HEK293 (cell line): Measurements from ENCODE around the gene DCC.

Source experiments
- CTCF ChIA-PET: fragments of 350-600 bp; formaldehyde crosslinking; extraction: SDS; loops from one replicate; lab custom pipeline; 2021; ENCODE audit warnings: antibody characterized with exemption; lab: Yijun Ruan, JAX
- POLR2A ChIA-PET: fragments of 300-600 bp; formaldehyde crosslinking; extraction: SDS; loops from one replicate; lab custom pipeline; 2020; ENCODE audit warnings: antibody characterized with exemption, inconsistent platforms; lab: Yijun Ruan, JAX
- H3K27ac ChIP-seq: fragments of 200-500 bp; sonication (Bioruptor generic); 2 replicates; pipeline ENCODE4 v1.5.1; 2014; ENCODE audit warnings: low read depth, low read length, control low read depth, inconsistent platforms; ENCODE audit errors: extremely low read depth
- H3K36me3 ChIP-seq, 2 experiments: fragments of 200-500 bp in 1 of 2; sonication (Bioruptor generic) in 1 of 2; 1 replicate in 1 of 2; 2 replicates in 1 of 2; pipeline ENCODE4 v1.5.1; 2014 to 2017; ENCODE audit warnings: inconsistent platforms in 2 of 2, low read length in 2 of 2; ENCODE audit not compliant: control insufficient read depth in 2 of 2, insufficient read depth in 1 of 2
- H3K4me1 ChIP-seq: fragments of 200-500 bp; sonication (Bioruptor generic); 2 replicates; pipeline ENCODE4 v1.5.1; 2014; ENCODE audit warnings: mild to moderate bottlenecking, low read length, inconsistent platforms; ENCODE audit not compliant: control insufficient read depth, insufficient read depth
- H3K4me3 ChIP-seq: 2 replicates; pipeline ENCODE4 v1.5.1; 2011; ENCODE audit warnings: low read depth, mild to moderate bottlenecking, control low read depth, low read length, moderate library complexity
- H3K9me3 ChIP-seq: fragments of 200-500 bp; sonication (Bioruptor generic); 2 replicates; pipeline ENCODE4 v1.5.1; 2014; ENCODE audit warnings: low read depth, low read length, inconsistent platforms; ENCODE audit not compliant: control insufficient read depth, insufficient read depth
- AEBP2 ChIP-seq: fragments of 450-650 bp; formaldehyde crosslinking; IDR thresholded peaks from 2 replicates; pipeline ENCODE4 v1.5.1; 2016; ENCODE audit warnings: missing biosample characterization, missing genetic modification characterization, borderline replicate concordance
- INSM2 ChIP-seq: fragments of 450-650 bp; formaldehyde crosslinking; IDR thresholded peaks from 2 replicates; pipeline ENCODE4 v1.5.1; 2016; ENCODE audit warnings: missing biosample characterization, missing genetic modification characterization
- KLF1 ChIP-seq: fragments of 450-650 bp; formaldehyde crosslinking; IDR thresholded peaks from 2 replicates; pipeline ENCODE4 v1.5.1; 2016; ENCODE audit warnings: missing biosample characterization, missing genetic modification characterization
- MZF1 ChIP-seq: fragments of 450-650 bp; formaldehyde crosslinking; IDR thresholded peaks from 2 replicates; pipeline ENCODE4 v1.5.1; 2017; ENCODE audit warnings: missing biosample characterization, missing genetic modification characterization, borderline replicate concordance
- OVOL3 ChIP-seq: fragments of 450-650 bp; formaldehyde crosslinking; IDR thresholded peaks from 2 replicates; pipeline ENCODE4 v1.5.1; 2016; ENCODE audit warnings: missing biosample characterization, missing genetic modification characterization
- SP7 ChIP-seq: fragments of 450-650 bp; formaldehyde crosslinking; IDR thresholded peaks from 2 replicates; pipeline ENCODE4 v1.5.1; 2016; ENCODE audit warnings: missing biosample characterization, missing genetic modification characterization
- YY2 ChIP-seq: fragments of 450-650 bp; formaldehyde crosslinking; IDR thresholded peaks from 2 replicates; pipeline ENCODE4 v1.5.1; 2016; ENCODE audit warnings: missing biosample characterization, missing genetic modification characterization
- ZBTB26 ChIP-seq: fragments of 450-650 bp; formaldehyde crosslinking; optimal IDR thresholded peaks from 2 replicates; pipeline ENCODE3; 2016; ENCODE audit warnings: missing biosample characterization, mild to moderate bottlenecking, missing genetic modification characterization
- ZFP69B ChIP-seq: fragments of 450-650 bp; formaldehyde crosslinking; IDR thresholded peaks from 2 replicates; pipeline ENCODE4 v1.5.1; 2016; ENCODE audit warnings: missing biosample characterization, missing genetic modification characterization
- ZNF157 ChIP-seq: fragments of 450-650 bp; formaldehyde crosslinking; IDR thresholded peaks from 2 replicates; pipeline ENCODE4 v1.5.1; 2016; ENCODE audit warnings: missing biosample characterization, missing genetic modification characterization
- ZNF16 ChIP-seq: fragments of 450-650 bp; formaldehyde crosslinking; IDR thresholded peaks from 2 replicates; pipeline ENCODE4 v1.5.1; 2016; ENCODE audit warnings: low read depth, missing biosample characterization, missing genetic modification characterization
- ZNF2 ChIP-seq: fragments of 450-650 bp; formaldehyde crosslinking; IDR thresholded peaks from 2 replicates; pipeline ENCODE4 v1.5.1; 2016; ENCODE audit warnings: missing biosample characterization, missing genetic modification characterization
- ZNF202 ChIP-seq: fragments of 450-650 bp; formaldehyde crosslinking; IDR thresholded peaks from 2 replicates; pipeline ENCODE4 v1.5.1; 2016; ENCODE audit warnings: missing biosample characterization, missing genetic modification characterization, borderline replicate concordance
- ZNF214 ChIP-seq: fragments of 450-650 bp; formaldehyde crosslinking; IDR thresholded peaks from 2 replicates; pipeline ENCODE4 v1.5.1; 2017; ENCODE audit warnings: missing biosample characterization, mild to moderate bottlenecking, missing genetic modification characterization, borderline replicate concordance
- ZNF274 ChIP-seq, 2 experiments: fragments of 200-500 bp in 1 of 2; fragments of 450-650 bp in 1 of 2; sonication (Bioruptor generic) in 1 of 2; formaldehyde crosslinking in 1 of 2; IDR thresholded peaks; 2 replicates each; pipeline versions ENCODE4 v1.5.1 to v1.6.1; 2014 to 2016; ENCODE audit warnings: borderline replicate concordance in 1 of 2, inconsistent platforms in 1 of 2, low read length in 1 of 2, missing biosample characterization in 1 of 2, missing genetic modification characterization in 1 of 2
- ZNF341 ChIP-seq: fragments of 450-650 bp; formaldehyde crosslinking; IDR thresholded peaks from 2 replicates; pipeline ENCODE4; 2016; ENCODE audit warnings: low read depth, missing biosample characterization, missing genetic modification characterization
- ZNF354C ChIP-seq: fragments of 450-650 bp; formaldehyde crosslinking; IDR thresholded peaks from 2 replicates; pipeline ENCODE4 v1.5.1; 2016; ENCODE audit warnings: missing biosample characterization, missing genetic modification characterization, low read depth, borderline replicate concordance
- ZNF473 ChIP-seq: fragments of 450-650 bp; formaldehyde crosslinking; IDR thresholded peaks from 2 replicates; pipeline ENCODE4 v1.5.1; 2017; ENCODE audit warnings: missing biosample characterization, missing genetic modification characterization
- ZNF629 ChIP-seq: fragments of 450-650 bp; formaldehyde crosslinking; IDR thresholded peaks from 2 replicates; pipeline ENCODE4 v1.5.1; 2017; ENCODE audit warnings: missing biosample characterization, missing genetic modification characterization
- ZNF654 ChIP-seq: fragments of 450-650 bp; formaldehyde crosslinking; IDR thresholded peaks from 2 replicates; pipeline ENCODE4 v1.5.1; 2016; ENCODE audit warnings: low read depth, missing biosample characterization, missing genetic modification characterization
- ZNF664 ChIP-seq: fragments of 450-650 bp; formaldehyde crosslinking; IDR thresholded peaks from 2 replicates; pipeline ENCODE4 v1.5.1; 2016; ENCODE audit warnings: missing biosample characterization, missing genetic modification characterization
- ZNF670 ChIP-seq: fragments of 450-650 bp; formaldehyde crosslinking; IDR thresholded peaks from 2 replicates; pipeline ENCODE4 v1.5.1; 2016; ENCODE audit warnings: missing biosample characterization, missing genetic modification characterization, low read depth
- ZNF707 ChIP-seq: fragments of 450-650 bp; formaldehyde crosslinking; IDR thresholded peaks from 2 replicates; pipeline ENCODE4 v1.5.1; 2016; ENCODE audit warnings: missing biosample characterization, missing genetic modification characterization
- ZNF792 ChIP-seq: fragments of 450-650 bp; formaldehyde crosslinking; IDR thresholded peaks from 2 replicates; pipeline ENCODE4 v1.5.1; 2016; ENCODE audit warnings: missing biosample characterization, missing genetic modification characterization
- ZNF837 ChIP-seq: fragments of 450-650 bp; formaldehyde crosslinking; IDR thresholded peaks from 2 replicates; pipeline ENCODE4 v1.5.1; 2016; ENCODE audit warnings: missing biosample characterization, missing genetic modification characterization
- ZSCAN23 ChIP-seq: fragments of 450-650 bp; formaldehyde crosslinking; IDR thresholded peaks from 2 replicates; pipeline ENCODE4 v1.5.1; 2016; ENCODE audit warnings: missing biosample characterization, missing genetic modification characterization

The DCC gene

GRCh38 chr18:52945552-52945951 lies 605.6 kb downstream of the DCC start (continued):
- TF ChIP-seq ZNF157 (tag by site-specific recombination): no peak
- TF ChIP-seq ZNF654 (tag by site-specific recombination): no peak
- no peak for TF ChIP-seq ZSCAN23 (tag by site-specific recombination)
- no peak for TF ChIP-seq ZNF707 (tag by site-specific recombination)
- no peak for TF ChIP-seq ZNF837
- no peak for TF ChIP-seq ZNF354C (tag by site-specific recombination)
- no peak for TF ChIP-seq ZBTB26 (tag by site-specific recombination)

- no peaks in the 10 kb centered on the region for H3K9me3 ChIP-seq
- CTCF ChIA-PET: interaction anchor here (0.6 kb wide), 1 partner anchor 1325 kb away, joined by 3 read pairs; no protein-coding TSS in a partner anchor
- H3K36me3 ChIP-seq: no peaks in the 10 kb centered on the region
- TF ChIP-seq ZNF16 (tag by site-specific recombination) (no peak), OVOL3 (tag by site-specific recombination) (no peak), MZF1 (no peak)
- POLR2A ChIA-PET: no interaction called here
- no peaks in the 10 kb centered on the region for H3K4me1 ChIP-seq
- H3K27ac ChIP-seq: no peak overlapping the region
- H3K4me3 ChIP-seq: no peak overlapping the region
Measured at GRCh38 chr18:52948868-52949444, 609.0 kb downstream of the DCC start.

GRCh38 chr18:52950155-52950554 lies 610.2 kb downstream of the DCC start:
- no peaks in the 10 kb centered on the region for H3K9me3 ChIP-seq
- H3K36me3 ChIP-seq: no peaks in the 10 kb centered on the region
- POLR2A ChIA-PET: no interaction called here
- TF ChIP-seq INSM2 (tag by site-specific recombination) (no peak), ZNF670 (tag by site-specific recombination) (no peak), ZNF214 (no peak), ZNF2 (tag by site-specific recombination) (no peak), ZNF629 (tag by site-specific recombination) (no peak), OVOL3 (tag by site-specific recombination) (no peak), KLF1 (tag by site-specific recombination) (no peak), ZNF473 (tag by site-specific recombination) (no peak), ZNF202 (no peak), ZFP69B (no peak), ZNF664 (no peak), ZNF792 (tag by site-specific recombination) (no peak), YY2 (no peak), AEBP2 (tag by site-specific recombination) (no peak), ZNF274 (IDR thresholded peaks at IDR 0.05; ENCODE audit: low read length) (no peak), ZNF274 (tag by site-specific recombination; IDR thresholded peaks at IDR 0.05; ENCODE audit: borderline replicate concordance) (no peak), ZNF341 (tag by site-specific recombination) (no peak), SP7 (no peak)
- TF ChIP-seq, all 188 proteins: peak for 0
- H3K4me1 ChIP-seq: no peaks in the 10 kb centered on the region
- no peak overlapping the region for H3K27ac ChIP-seq
- H3K4me3 ChIP-seq: no peak overlapping the region
- CTCF ChIA-PET: no interaction called here
